ENCODE results near the gene GLRX.

DNA sequence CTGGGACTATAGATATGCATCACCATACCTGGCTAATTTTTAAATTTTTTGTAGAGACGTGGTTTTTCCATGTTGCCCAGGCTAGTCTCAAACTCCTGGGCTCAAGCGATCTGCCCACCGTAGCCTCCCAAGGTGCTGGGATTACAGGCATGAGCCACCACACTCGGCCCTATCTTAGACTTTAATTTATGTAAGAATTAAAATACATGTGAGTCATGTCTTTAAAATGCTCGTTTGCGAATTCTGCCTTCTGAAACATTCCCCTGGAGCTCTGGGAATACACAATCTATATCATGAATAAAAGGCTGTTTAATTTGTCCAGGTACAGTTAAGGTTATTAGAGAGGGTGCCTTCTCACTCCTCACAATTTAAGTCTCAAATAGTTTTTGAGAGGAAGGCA lies 58.6 kb downstream of the GLRX start:
- TF ChIP-seq POLR2A (IDR thresholded peaks at IDR 0.05; ENCODE audit: low read depth, low read length) (no peak), SPI1 (IDR thresholded peaks at IDR 0.05; ENCODE audit: low read depth, low read length) (no peak), POLR2AphosphoS5 (IDR thresholded peaks at IDR 0.05; ENCODE audit: low read depth, low read length) (no peak), TAF1 (IDR thresholded peaks at IDR 0.05; ENCODE audit: low read depth, low read length) (no peak)
